NT2/D1 (cell line): Measurements from ENCODE around the gene ST6GALNAC6.

Source experiments
- SUZ12 ChIP-seq: IDR thresholded peaks from 2 replicates; pipeline ENCODE4 v1.6.1; 2011; ENCODE audit not compliant: insufficient read length, insufficient read depth; ENCODE audit errors: extremely low read depth
- YY1 ChIP-seq: IDR thresholded peaks from 2 replicates; pipeline ENCODE4 v1.6.1; 2011; ENCODE audit not compliant: insufficient read length, insufficient read depth

DNA sequence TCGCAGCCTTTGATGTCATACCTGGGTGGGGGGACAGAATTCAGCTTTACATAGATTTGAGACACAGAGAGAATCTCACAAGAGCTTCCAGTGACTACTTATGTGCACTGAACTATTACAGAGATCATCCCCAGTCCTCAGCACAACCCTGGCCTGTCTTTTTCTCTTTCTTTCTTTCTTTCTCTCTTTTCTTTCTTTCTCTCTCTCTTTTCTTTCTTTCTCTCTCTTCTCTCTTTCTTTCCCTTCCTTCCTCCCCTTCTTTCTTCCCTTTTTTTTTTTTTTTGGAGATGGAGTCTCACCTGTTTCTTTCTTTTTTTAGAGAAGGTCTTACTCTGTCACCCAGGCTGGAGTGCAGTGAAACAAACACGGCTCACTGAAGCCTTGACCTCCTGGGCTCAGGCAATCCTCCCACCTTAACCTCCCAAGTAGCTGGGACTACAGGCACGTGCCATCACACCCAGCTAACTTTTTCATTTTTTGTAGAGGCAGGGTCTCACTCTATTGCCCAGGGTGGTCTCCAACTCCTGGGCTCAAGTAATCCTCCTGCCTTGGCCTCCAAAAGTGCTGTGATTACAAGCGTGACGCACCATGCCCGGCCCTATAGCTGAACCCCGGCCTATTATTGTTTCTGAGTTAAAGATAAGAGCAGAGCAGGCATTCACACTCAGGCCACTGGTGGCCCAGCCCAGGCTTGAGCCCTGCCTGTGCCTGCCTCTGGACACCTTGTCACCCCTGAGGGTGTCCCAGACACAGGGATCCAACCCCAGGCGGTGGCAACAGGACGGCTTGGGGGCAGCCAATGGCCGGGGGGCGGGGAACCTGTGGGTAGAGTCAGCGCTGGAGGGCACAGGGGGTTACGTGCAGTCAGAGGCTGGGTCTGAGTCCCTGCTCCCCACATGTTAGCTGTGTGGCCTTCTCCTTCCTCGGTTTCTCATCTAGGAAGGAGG lies 26.8 kb upstream of the ST6GALNAC6 start:
- TF ChIP-seq SUZ12 (no peak), YY1 (no peak)
